Activated T-helper 1 cell treated with anti-CD3 and anti-CD28 coated beads, Interleukin-2, amount 50 U/mL, for 16 hours (primary cell): ENCODE measurements around the gene FOXP4.
A peak's percentile ranks its signal among the peaks of the same experiment; 100 is the strongest.

Experiments
- DNase-seq, 2 donors: peaks; one replicate each; pipeline ENCODE4 v3.0.0-alpha.2; 2020; ENCODE audit warnings: low read depth in 1 of 2, low spot score in 1 of 2

Gene FOXP4, protein sequence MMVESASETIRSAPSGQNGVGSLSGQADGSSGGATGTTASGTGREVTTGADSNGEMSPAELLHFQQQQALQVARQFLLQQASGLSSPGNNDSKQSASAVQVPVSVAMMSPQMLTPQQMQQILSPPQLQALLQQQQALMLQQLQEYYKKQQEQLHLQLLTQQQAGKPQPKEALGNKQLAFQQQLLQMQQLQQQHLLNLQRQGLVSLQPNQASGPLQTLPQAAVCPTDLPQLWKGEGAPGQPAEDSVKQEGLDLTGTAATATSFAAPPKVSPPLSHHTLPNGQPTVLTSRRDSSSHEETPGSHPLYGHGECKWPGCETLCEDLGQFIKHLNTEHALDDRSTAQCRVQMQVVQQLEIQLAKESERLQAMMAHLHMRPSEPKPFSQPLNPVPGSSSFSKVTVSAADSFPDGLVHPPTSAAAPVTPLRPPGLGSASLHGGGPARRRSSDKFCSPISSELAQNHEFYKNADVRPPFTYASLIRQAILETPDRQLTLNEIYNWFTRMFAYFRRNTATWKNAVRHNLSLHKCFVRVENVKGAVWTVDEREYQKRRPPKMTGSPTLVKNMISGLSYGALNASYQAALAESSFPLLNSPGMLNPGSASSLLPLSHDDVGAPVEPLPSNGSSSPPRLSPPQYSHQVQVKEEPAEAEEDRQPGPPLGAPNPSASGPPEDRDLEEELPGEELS

DNA sequence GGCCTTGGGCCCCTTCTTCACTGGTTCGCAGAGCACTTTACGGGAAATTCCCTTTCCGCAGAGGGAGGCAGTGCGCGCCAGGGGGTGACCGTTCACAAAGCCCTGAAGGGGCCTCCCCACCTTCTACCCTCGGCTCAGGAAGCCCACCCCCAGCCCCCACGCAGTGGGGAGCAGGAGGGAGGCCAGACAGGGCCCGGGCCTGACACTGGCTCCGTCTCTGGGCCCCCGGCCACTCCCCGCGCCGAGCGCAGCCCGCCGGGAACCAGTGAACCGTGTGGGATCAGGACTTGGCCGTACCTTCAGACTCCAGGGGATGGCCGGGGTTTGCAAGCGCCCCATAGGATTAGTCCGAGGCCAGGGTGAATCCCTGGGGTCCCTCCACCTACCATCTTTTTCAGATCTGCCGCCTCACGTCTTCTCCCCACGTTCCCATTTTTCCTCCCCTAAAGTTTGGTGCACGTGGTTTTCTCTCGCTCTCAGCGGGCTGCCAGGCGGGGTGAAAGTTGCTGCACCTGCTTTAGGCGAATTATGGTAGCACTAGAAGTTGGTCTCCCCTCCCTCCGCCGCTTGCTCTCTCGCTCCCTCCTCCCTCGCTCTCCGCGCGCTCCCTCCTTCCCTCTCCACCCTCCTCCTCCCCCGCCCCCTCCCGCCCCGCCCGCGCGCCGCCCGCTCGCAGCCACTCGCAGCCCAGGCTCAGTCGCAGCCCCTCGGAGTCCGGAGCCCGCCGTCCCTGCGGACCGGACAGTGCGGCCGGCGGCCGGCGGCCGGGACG is at the start of gene FOXP4:
FOXP4 (plus strand) TSS at position 679 of the 772 bp plus-strand sequence. CDS start 19,380 bp downstream, outside the sequence.
- DNase-seq, result peak; percentile 59 to 69

DNA sequence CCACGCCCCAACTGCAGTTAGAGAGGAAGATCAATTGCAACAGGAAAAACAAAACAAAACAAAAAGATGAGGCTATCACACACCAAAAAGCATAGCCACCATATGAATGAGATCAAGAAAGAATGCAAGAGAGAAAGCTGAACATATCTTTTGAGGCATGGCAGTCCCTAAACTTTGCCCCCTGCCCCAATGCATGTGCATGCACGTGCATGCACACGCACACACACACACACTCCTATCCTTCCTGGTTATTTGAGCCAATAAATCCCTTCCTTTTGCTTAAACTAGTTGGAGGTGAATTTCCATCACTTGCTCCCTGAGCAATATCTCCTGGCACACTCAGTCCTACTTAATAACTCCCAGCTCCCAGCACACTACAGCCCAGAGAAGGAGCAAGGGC is 48.6 kb upstream of the FOXP4 start:
- no peak for DNase-seq

DNA sequence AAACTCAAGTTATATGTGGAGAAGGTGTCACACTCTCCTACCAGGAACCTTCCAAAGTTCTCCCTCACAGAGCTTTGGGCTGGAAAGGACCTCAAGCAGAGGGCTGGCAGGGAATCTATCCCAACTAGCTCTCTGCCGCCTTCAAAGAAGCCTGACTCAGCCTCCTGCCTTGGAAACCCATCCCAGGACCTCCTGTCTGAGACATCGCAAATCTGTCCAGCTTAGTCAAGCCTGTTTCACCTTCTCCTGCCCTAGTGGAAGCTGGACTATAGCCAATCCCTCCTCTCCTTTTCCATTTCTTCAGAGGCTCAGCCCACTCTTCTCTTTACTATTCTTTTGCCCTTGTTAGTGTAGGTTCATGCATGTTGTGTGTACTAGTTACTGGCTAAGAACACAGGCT is 48.2 kb upstream of the FOXP4 start:
- no peak for DNase-seq

DNA sequence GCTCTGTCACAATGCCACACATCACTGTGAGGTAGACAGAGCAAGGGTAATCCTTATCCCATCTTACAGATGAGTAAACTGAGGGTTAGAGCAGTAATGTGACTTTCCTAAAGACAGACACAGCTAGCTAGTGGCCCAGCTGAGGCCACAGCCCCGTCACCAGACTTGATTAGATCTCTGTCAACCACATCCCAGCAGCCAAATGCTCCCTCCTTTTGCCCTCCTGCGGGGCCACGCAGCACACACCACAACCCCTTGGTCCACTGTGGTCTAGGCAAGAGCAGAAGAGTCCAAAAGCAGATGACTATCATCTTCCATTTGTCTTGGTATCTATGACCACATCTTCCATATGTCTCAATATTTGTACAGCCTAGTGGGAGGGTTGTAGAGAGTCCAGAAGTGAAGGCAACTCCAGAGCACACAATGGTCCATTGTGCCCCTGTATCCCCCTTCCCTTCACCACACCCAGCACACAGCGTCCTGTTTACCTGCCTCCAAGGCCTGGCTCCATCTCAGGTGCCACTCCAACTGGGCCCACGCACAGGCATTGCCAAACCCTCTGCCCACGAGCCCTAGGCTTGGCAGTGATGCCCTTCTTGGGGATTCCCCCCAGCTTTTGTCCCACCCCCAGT is 47.1 kb upstream of the FOXP4 start:
- no peak for DNase-seq

DNA sequence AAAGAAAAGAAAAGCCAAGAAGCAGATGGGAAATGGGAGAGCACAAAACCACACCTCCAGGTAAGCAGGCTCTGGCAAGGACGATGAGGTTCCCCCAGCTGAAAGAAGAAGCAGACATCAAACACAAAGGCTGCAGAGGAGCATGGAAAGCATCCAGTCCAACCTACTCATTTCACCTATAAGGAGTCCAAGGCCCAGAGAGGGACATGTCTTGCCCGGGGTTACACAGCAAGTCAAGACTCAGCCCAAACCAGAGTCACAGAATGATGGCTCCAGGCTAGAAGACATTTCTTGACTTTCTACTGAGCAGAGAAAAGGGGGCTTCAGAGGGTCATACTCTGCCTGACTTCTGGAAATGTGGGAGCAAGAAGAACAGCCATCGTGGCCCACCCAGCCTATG is 45.6 kb upstream of the FOXP4 start:
- DNase-seq, result no peak

DNA sequence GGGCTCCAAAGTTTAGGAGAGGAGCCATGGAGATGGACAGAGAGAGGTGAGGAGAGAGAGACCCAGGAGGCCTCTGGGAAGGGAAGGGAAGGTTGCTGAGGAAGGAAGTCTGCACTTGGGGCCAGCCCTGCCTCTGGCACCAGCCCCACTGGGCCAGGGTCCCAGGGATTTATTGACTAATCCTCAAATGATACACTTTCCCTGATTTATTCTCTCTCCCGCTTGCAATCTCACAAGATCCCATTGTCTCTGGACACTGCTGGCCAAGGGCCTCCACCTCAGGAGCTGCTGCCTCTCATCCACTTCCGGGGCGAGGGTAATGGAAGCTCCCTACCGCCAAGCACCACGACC is 43.6 kb upstream of the FOXP4 start:
- no peak for DNase-seq

DNA sequence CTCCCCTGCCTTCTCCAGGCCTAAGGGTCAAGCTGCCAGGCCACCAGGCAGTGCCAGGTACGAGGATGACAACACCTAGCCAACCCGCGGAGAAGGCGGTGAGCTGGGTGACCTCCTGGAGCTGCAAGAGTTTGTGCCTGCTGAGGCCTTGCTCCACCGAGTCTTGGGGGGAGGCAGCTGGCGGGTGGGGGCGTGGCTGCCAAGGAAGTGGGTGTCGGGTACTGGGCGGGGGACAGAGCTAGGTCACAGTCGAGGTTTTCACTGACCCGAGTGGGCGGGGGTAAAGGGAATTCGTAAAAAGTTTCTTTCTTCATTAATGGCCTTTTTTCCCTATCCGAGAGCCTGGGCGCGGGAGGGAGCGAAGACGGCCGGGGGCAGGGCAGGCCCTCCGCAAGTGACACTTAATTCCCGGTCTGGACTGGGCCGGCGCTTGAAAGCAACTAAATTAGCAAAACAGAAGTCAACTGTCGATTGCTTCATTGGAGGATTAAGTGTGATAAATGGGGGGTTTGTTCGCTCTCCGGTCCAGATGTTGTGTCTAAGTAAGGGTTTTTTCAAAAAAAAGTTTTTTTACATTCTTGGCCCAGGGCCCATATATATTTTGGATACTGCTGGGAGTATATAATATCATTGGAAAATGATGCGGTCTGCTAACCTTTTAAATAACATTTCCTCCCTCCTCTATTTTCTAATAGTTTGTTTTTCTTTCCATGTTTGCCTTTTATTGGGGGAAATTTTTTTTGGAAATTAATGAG is 43.1 kb upstream of the FOXP4 start:
- no peak for DNase-seq

DNA sequence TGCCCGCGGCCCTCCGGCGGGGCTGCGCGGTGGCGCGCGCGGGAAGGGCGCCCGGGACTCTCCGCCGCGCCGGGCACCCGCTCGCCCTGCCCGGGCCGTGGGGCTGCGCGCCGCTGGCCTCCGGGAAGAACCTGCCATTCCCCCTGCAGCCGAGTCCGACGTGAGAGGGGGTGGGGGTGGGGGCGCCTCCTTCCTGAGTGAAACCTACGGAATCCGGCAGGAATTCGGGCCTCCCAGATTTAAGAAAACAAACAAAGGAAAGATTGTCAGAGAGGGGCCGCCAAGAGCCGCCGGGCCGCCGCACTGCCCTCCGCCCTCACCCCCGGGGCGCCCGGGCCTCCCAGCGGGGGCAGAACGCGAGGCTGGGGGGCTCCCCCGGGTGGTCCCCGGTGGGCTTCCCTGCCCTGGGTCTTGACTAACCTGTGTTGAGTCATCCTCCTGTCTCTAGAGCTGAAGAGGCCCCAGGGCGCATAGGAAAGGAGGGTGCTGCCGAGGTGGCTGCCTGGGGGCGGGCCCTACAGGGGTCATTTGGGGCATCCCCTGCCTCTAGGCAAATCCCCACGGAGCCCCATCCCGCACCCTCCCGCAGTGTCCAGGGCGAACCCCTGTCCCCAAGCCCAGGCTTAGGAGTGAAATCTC is 42.2 kb upstream of the FOXP4 start:
- no peak for DNase-seq

DNA sequence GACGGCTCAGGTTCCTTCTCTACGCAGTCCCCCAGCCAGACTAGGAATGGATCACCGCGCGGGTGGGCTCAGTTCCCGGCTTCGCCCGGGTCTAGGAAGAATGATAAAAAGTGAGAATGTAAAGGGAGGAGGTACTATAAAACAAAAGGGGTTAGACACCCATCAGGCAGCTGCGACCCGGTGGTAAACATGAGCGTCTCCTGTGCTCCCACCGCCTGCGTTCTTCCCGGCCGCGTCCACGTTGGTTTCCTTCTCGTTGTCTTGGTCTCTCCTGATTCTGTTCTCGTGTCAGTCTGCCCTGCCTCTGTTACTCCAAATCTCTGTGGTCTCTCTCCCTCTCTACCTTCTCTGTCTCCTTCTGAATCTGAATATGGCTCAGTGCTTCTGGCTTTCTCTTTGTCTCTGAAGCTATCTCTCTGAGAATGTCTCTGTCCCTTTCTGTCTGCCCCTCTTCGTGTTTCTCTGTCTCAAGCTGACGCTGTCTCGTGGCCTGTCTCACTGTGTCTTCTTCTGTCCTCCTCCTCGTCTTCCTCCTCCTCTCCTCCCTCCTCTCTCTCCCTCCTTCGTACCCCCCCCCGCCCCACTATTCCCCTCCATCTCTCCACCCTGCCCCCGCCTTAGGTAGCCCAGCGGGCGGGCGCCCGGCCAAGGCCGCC is 41.6 kb upstream of the FOXP4 start:
- no peak for DNase-seq

DNA sequence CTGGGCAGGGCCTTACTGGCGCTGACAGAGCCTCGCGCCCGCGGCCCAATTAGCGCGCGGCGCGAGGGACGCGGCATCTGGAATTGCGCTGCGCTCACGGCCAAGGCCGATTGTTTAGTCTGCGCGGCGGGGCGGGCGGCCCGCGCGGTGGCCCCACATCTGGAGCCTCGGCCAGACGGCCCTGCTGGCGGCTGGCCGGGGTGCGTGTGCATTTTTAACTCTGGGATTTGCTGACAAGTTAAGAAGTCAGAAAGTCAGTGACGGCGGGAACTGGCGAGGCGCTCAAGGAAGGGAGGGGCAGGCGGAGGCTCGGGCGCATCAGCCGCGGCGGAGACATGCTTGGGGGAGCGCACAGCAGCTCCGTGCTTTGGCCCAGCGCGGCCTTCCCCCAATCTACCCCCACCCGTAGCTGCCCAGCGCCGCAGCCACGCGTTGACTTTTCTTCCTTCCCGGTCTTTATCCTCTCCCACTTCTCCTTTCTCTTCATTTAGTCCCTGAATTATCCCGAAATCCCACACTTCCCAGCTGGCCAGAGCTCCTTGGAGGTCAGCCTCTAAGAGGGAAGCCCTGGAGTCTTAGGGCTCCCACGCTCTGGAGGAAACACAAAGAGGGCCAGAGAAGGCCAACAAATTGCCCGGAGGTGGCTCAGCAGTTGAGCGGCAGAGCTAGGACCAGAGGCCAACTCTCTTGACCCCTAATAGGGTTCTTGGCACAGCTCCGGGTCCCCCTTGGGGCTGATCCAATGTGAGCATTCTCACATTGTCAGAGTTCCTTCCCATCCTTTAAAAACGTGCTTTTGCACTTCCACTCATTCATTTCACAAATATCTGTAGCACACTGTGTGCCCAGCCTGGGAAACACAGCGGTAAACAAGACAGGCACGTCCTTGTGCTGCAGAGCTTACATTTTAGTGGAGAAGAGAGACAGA is 40.8 kb upstream of the FOXP4 start:
- no peak for DNase-seq

DNA sequence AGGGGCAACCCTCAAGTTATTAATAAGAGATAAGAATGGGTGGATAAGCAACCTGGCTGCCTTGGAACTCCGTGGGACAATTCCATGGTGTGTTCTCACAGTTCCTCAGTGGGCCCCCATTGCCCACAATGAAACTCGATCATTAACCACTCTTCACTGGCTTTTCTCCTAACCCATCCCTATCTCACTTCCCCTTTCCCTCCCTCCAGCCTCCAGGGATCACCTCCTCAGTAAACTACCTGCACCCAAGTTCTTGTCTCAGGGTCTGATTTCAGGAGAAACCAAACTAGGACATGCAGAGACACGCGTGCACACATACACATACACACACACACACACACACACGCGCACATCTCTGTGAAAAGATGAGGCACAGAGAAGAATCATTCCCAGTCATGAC is 37.7 kb upstream of the FOXP4 start:
- DNase-seq, result no peak

DNA sequence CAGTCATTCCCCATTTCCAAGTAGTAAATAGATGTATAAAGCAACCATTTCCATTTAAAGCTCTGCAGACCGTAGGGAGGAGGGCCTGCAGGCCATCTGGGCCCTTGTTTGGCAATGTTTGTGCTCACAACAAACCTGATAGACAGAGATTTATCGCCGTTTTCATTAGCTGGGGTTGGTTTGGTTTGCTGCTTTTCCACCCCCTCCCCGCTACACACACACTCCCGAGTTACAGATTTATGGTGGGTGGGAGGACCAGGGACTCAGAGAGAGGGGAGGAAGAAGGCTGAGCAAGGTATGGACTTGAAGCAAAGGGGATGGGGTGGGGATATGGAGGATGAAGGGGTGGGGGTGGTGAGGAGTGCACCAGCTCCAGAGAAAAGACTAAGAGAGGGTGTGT is 36.6 kb upstream of the FOXP4 start:
- no peak for DNase-seq

DNA sequence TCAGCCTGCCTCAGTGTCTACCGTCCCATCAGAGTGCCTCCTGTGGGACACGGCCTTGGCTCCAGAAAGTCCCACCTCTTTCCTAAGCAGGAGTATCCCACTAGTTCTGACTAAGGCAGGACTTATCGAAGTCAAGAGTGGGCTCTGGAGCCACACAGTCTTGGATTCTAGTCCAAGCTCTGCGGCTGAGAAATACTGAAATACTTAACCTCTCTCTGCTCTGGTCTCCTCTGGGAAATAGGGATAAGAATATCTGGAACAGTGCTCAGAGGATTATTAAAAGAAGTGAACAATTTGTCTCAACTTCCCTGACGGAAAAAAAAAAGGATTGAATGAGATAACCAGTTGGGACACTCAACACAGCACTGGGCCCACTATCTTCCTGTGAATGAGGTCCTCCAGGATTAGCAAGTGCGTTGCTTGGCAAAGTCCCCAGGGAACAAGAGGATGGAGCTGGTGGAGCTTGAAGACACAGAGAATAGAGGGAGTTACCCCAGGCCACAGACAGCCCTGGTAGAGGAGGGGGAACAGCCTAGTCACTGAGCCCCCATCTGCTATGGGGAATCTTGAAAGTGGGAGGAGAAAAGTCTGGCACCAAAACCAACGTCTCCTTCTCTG is 34.6 kb upstream of the FOXP4 start:
- DNase-seq, result no peak

DNA sequence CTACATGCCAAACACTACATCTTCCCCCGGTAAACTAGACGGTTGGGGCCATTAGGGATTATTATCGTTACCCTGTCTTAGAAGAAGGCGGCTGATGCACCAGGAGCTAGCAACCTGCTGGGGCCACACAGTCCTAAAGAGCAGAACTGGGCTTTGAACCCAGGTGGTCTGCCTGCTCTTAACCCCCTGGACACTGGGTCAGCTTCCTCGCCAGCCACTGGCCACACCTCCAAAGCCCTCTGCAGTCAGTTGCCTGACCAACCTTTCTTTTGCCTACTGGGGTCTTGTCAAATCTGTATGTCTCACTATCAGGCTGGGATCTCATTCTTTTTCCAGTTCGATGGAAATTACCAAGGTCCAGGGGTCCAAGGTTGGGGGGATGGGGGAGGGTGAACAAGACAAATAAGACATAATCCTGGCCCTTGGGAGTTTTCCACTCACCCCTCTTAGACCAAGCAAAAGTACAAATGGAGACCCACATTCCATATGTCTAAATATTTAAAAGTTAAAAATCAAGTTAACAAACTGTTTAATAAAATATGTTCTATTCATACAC is 34.0 kb upstream of the FOXP4 start:
- DNase-seq, result no peak

DNA sequence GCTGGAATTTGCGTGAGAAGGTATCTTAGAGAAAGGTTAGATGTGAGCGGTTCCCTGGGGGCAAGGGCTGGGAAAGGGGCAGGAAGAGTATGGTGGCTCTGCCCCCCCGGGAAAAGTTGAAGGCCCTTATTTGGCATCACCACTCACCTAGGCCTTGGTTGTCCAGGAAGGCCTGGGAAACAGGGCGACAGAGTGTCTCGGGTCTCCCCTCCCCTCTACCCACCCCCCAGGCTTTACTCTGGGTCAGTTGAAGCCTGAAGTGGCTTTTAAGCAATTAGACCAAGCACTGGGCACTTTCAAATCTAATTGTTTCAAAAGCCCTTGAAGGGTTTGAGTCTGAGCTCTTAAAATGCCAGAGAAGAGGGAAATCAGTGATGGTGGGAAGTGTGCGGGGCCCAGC is 30.2 kb upstream of the FOXP4 start:
- no peak for DNase-seq

DNA sequence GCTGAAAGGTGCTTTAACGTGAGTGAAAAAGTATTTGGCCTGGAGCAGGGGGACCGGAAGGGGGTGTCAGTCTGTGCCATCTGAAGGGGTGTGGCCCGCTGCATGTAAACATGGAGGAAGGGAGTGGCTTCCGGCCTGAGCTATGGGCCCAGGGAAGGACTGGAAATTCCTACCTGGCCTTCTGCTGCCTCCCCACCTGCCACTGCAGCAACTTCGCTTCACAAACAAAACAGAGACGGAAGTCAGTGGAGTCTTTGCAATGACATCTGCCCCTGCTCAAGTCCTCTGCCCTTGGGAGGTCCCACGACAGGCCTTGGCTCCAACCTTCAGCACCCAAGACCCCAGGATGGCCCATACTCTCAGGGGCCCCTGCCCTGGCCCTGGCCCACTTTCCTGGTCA is 28.1 kb upstream of the FOXP4 start:
- DNase-seq, result no peak

DNA sequence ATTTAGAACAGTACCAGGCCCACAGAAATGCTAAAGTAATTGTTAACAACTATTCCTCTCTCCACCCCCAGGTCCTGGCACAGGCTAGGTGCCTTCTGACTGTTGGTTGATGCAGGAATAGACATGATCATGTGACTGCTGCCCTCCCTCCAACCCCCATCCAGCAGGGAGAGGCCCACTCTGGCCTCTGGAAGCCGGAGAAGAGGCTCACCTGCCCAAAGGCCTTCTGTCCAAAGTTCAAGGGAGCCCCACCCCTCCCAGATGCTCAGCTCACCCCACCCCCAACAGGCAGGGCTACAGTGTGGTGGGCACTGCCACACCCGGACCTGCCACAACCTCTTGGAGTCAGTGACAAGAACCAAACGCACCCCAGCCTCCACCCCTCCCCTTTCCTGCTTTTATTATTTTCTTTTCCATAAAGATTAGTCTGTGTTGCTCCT is 26.9 kb upstream of the FOXP4 start:
- no peak for DNase-seq
